A549 (cell line): ENCODE data around the gene FANCC.

Experiments used
- BCL3 ChIP-seq: fragments of >200 bp; sonication (Bioruptor Twin); formaldehyde crosslinking; IDR thresholded peaks from 3 replicates; pipeline ENCODE4 v1.6.1; 2016
- E2F6 ChIP-seq: IDR thresholded peaks from 2 replicates; pipeline ENCODE4 v1.6.1; 2012; ENCODE audit warnings: low read depth, borderline replicate concordance
- EHMT2 ChIP-seq: fragments of 200-600 bp; sonication (generic); IDR thresholded peaks from 2 replicates; pipeline ENCODE4 v1.6.1; 2016; ENCODE audit warnings: antibody characterized with exemption, low read depth, mild to moderate bottlenecking, moderate library complexity
- EP300 ChIP-seq, 2 experiments: fragments of >200 bp; sonication (Bioruptor Twin); formaldehyde crosslinking; IDR thresholded peaks; 2 replicates in 1 of 2; 3 replicates in 1 of 2; pipeline ENCODE4 v1.6.1; 2016 to 2017
- GATA3 ChIP-seq: IDR thresholded peaks from 2 replicates; pipeline ENCODE4 v1.6.1; 2012; ENCODE audit warnings: borderline replicate concordance
- MAFK ChIP-seq: fragments of 450-650 bp; IDR thresholded peaks from 2 replicates; pipeline ENCODE4 v1.6.1; 2014; ENCODE audit not compliant: partially characterized antibody
- PBX3 ChIP-seq: IDR thresholded peaks from 2 replicates; pipeline ENCODE4 v1.6.1; 2012
- POLR2A ChIP-seq: IDR thresholded peaks from 2 replicates; pipeline ENCODE4 v1.6.1; 2012; ENCODE audit warnings: mild to moderate bottlenecking, low read length
- RAD21 ChIP-seq, 2 experiments: fragments of >200 bp in 1 of 2; sonication (Bioruptor Twin) in 1 of 2; formaldehyde crosslinking in 1 of 2; IDR thresholded peaks in 1 of 2; conservative IDR thresholded peaks in 1 of 2; 2 replicates in 1 of 2; 3 replicates in 1 of 2; pipeline ENCODE4 v1.6.1; 2012 to 2018; ENCODE audit warnings: inconsistent platforms in 1 of 2
- TF ChIP-seq, protein P1 (sequence below): fragments of >200 bp; sonication (Bioruptor Twin); formaldehyde crosslinking; IDR thresholded peaks from 3 replicates; pipeline ENCODE4 v1.5.1; 2016
- TF ChIP-seq, protein P2 (sequence below): fragments of 200-600 bp; sonication (generic); IDR thresholded peaks from 2 replicates; pipeline ENCODE4 v1.6.1; 2016; ENCODE audit warnings: antibody characterized with exemption, mild to moderate bottlenecking, moderate library complexity

DNA sequence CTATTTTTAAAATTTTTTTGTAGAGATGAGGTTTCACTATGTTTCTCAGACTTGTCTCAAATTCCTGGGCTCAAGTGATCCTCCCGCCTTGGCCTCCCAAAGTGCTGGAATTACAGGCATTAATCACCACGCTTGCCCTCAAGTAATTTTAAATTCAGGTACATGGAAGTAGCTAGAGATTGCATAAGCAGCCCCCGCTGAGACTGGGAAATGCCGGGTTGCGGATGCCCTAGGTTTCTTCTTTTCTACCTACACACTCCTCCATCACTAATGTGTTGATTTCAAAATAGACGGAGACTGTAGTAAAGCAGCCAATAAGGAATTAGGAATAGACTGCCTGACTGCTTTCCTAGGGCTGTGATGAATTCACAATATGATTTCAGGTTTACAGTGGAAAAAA lies 202.4 kb downstream of the FANCC start:
- TF ChIP-seq RAD21 (conservative IDR thresholded peaks at IDR 0.05 in 1 of 2, IDR thresholded peaks at IDR 0.05 in 1 of 2), result no peak
- TF ChIP-seq EP300 (IDR thresholded peaks at IDR 0.05), result no peak
- no peak for TF ChIP-seq GATA3
- TF ChIP-seq, protein P1, sequence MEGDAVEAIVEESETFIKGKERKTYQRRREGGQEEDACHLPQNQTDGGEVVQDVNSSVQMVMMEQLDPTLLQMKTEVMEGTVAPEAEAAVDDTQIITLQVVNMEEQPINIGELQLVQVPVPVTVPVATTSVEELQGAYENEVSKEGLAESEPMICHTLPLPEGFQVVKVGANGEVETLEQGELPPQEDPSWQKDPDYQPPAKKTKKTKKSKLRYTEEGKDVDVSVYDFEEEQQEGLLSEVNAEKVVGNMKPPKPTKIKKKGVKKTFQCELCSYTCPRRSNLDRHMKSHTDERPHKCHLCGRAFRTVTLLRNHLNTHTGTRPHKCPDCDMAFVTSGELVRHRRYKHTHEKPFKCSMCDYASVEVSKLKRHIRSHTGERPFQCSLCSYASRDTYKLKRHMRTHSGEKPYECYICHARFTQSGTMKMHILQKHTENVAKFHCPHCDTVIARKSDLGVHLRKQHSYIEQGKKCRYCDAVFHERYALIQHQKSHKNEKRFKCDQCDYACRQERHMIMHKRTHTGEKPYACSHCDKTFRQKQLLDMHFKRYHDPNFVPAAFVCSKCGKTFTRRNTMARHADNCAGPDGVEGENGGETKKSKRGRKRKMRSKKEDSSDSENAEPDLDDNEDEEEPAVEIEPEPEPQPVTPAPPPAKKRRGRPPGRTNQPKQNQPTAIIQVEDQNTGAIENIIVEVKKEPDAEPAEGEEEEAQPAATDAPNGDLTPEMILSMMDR, result no peak
- TF ChIP-seq, protein P2, sequence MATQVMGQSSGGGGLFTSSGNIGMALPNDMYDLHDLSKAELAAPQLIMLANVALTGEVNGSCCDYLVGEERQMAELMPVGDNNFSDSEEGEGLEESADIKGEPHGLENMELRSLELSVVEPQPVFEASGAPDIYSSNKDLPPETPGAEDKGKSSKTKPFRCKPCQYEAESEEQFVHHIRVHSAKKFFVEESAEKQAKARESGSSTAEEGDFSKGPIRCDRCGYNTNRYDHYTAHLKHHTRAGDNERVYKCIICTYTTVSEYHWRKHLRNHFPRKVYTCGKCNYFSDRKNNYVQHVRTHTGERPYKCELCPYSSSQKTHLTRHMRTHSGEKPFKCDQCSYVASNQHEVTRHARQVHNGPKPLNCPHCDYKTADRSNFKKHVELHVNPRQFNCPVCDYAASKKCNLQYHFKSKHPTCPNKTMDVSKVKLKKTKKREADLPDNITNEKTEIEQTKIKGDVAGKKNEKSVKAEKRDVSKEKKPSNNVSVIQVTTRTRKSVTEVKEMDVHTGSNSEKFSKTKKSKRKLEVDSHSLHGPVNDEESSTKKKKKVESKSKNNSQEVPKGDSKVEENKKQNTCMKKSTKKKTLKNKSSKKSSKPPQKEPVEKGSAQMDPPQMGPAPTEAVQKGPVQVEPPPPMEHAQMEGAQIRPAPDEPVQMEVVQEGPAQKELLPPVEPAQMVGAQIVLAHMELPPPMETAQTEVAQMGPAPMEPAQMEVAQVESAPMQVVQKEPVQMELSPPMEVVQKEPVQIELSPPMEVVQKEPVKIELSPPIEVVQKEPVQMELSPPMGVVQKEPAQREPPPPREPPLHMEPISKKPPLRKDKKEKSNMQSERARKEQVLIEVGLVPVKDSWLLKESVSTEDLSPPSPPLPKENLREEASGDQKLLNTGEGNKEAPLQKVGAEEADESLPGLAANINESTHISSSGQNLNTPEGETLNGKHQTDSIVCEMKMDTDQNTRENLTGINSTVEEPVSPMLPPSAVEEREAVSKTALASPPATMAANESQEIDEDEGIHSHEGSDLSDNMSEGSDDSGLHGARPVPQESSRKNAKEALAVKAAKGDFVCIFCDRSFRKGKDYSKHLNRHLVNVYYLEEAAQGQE, result no peak
- TF ChIP-seq E2F6, result no peak
- TF ChIP-seq BCL3, result no peak
- no peak for TF ChIP-seq EHMT2
- TF ChIP-seq PBX3, result no peak
- no peak for TF ChIP-seq POLR2A
- no peak for TF ChIP-seq MAFK
